Measurements from ENCODE around the gene IFIT5.
"Not testable (repeated sequence)": the region's sequence is repeated elsewhere in the genome, so short reads cannot be mapped to it uniquely, and the experiment has no call there.

Gene IFIT5

DNA sequence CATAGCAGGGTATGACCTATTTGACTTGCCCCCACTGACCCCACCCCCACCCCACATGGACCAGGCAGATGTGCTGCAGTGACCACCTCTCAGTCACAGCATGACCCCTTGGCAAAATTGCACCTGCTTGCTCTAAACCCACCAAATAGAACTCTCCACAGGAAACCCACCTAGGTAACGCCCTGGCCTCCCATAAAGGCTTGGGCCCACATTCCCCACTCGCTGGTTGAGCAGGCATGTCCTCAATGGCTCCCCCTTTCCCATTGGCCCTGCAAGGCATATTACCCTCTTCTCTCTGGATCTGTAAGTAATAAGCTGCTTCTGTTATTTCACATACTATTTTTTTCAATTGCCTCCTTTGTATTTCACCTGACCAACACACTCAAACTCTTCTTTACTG, 19.2 kb upstream of the IFIT5 start:
- no peak for DNase-seq

DNA sequence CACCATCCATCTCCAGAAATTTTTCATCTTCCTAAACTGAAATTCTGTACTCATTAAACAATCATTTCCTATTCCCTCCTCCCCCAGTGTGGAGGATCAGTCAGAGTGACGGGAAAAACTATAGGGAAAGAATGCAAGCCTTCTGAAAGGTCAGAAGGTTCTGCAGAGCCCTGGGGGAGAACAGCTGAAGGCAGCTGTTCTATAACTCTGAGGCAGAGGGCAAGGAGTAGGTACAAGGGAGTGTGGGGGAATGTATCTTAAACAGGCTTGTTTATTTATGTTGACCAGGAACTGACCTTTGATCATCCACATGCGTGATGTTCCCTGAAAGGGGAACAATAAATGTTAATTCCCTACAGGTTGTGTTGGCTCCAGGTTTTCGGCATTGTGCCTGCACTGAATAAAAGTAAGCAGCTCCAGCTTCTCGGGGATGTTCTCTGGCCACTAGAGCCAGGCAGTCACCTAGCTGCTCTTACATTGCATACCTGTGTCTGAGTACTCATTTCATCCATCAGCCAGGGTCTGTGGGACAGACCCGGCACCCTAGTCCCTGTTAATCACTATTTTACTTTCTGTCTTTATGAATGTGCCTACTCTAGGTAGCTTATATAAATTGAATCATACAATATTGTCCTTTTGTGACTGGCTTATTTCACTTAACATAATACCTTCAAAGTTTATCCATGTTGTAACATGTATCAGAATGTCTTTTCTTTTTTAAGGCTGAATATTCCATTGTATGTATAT, 16.2 kb upstream of the IFIT5 start:
- DNase-seq, result no peak

DNA sequence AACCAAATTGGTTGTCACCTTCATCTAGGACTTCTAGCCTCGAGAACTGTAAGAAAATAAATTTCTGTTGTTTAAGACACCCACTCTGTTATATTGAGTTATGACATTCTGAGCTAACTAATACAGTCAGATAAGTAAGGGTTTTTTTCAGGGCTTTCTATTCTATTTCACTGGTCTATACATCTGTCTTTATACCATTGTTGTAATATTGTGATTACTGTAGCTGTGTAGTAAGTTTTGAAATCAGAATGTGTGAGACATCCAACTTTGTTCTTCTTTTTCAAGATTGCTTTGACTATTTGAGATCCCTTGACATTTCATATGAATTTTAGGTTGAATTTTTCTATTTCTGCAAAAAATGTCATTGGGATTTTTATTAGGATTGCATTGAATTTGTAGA, 14.4 kb upstream of the IFIT5 start:
- no peak for DNase-seq

DNA sequence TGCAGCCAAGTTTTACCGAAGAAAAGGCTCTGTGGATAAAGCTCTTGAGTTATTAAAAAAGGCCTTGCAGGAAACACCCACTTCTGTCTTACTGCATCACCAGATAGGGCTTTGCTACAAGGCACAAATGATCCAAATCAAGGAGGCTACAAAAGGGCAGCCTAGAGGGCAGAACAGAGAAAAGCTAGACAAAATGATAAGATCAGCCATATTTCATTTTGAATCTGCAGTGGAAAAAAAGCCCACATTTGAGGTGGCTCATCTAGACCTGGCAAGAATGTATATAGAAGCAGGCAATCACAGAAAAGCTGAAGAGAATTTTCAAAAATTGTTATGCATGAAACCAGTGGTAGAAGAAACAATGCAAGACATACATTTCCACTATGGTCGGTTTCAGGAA, 11.3 kb upstream of the IFIT5 start:
- DNase-seq, result no peak

DNA sequence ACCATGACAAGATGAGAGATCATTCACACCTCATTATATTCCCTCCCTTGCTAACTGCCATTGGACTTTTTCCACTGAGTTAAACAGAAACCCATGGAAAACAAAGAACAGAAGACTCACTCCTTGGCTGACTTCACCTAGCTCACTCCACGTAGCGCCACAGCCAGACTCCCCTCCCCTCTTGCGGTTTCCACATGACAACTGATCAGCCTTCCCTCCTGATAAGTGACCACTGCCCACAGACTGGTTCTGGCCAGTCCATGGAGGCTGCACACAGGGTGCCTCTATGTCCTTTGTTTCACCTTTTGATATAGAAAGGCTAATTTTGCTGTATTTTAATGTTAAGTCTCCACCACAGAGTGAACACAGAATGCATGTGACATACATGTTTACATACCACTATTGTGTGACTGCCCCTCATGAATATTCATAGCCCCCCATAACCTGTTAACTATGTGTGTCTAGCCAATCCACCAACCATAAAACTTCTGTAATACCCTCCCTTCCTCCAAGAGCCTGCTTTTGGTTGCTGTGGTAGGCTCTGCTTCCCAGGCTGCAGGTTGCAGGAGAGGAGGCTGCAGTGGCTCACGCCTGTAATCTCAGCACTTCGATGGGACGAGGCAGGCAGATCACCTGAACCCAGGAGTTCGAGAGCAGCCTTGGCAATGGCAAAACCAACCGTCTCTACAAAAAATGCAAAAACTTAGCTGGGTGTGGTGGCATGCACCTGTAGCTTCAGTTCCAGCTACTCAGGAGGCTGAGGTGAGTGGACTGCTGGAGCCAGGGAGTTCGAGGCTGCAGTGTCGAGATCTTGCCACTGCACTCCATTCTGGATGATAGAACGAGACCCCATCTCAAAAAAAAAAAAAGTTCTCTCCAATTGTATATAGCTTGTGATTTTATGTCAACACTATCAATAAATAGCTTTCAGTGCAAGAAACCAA, 10.0 kb upstream of the IFIT5 start:
- DNase-seq, result no peak

DNA sequence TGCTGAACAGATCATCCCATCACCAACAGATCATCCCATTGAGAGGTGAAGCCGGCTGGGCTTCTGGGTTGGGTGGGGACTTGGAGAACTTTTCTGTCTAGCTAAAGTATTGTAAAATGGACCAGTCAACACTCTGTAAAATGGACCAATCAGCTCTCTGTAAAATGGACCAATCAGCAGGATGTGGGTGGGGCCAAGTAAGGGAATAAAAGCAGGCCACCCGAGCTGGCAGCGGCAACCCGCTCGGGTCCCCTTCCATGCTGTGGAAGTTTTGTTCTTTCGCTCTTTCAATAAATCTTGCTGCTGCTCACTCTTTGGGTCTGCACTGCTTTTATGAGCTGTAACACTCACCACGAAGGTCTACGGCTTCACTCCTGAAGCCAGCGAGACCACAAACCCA, 8.2 kb upstream of the IFIT5 start:
- not testable (repeated sequence) for DNase-seq

DNA sequence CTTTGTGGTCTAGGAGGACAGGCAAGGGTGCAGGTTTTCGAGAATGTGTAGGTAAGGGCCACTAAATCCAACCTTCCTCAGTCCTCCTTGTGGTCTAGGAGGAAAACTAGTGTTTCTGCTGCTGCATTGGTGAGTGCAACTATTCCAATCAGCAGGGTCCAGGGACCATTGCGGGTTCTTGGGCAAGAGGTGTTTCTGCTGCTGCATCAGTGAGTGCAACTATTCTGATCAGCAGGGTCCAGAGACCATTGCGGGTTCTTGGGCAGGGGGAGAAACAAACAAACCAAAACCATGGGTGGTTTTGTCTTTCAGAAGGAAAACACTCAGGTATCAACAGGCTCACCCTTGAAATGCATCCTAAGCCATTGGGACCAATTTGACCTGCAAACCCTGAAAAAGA, 6.6 kb upstream of the IFIT5 start:
- not testable (repeated sequence) for DNase-seq

DNA sequence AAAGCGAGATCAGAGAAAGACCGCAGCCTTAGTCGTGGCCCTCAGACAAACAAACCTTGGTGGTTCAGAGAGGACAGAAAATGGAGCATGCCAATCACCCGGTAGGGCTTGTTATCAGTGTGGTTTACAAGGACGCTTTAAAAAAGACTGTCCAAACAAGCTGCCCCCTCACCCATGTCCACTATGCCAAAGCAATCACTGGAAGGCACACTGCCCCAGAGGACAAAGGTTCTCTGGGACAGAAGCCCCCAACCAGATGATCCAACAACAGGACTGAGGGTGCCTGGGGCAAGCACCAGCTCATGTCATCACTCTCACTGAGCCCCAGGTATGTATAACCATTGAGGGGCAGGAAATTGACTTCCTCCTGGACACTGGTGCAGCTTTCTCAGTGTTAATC, 5.1 kb upstream of the IFIT5 start:
- not testable (repeated sequence) for DNase-seq

DNA sequence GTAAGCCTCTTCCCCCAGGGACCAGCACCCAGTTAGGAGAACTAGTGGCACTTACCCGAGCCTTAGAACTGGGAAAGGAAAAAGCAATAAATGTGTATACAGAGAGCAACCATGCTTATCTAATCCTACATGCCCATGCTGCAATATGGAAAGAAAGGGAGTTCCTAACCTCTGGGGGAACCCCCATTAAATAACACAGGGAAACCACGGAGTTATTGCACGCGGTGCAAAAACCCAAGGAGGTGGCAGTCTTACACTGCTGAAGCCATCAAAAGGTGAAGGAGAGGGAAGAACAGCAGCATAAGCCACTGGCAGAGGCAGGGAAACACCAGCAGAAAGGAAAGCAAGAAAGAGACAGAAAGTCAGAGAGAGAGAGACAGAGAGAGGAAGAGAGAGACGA, 3.8 kb upstream of the IFIT5 start:
- not testable (repeated sequence) for DNase-seq

DNA sequence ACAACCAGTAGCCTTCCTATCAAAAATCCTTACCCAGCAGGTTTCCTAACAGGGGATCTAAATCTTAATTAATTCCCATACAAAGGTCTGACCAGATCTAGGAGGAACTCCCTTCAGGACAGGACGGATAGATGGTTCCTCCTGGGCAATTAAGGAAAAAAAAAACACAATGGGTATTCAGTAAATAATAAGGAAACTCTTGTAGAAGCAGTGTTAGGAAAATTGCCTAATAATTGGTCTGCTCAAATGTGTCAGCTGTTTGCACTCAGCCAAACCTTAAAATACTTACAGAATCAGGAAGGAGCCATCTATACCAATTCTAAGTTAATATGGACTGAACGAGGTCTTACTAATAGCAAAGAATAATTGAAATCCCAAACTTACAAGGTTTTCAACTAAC, 3.2 kb upstream of the IFIT5 start:
- not testable (repeated sequence) for DNase-seq

DNA sequence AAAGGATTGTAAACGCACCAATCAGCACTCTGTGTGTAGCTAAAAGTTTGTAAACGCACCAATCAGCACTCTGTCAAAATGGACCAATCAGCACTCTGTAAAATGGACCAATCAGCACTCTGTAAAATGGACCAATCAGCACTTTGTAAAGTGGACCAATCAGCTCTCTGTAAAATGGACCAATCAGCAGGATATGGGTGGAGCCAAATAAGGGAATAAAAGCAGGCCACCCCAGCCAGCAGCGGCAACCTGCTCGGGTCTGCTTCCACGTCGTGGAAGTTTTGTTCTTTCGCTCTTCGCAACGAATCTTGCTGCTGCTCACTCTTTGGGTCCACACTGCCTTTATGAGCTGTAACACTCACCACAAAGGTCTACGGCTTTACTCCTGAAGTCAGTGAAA, 2.1 kb upstream of the IFIT5 start:
- not testable (repeated sequence) for DNase-seq

DNA sequence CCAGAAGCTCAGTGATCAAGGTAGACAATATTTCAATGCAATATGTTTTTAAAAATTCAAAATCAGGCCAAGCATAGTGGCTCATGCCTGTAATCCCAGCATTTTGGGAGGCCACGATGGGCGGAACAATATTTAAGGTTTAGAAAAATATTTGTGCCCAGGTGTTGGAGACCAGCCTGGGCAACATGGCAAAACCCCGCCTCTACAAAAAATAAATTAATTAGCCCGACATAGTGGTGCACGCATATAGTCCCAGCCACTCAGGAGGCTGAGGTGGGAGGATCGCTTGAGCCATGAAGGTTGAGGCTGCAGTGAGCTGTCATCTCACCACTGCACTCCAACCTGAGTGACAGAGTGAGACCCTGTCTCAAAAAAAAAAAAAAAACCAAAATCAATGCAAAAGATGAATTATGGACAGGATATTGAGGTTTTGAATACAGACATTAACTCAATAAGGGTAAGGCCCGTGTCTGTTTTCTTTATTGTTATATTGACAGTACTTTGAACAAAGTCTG, 913 bp upstream of the IFIT5 start:
- no peak for DNase-seq

DNA sequence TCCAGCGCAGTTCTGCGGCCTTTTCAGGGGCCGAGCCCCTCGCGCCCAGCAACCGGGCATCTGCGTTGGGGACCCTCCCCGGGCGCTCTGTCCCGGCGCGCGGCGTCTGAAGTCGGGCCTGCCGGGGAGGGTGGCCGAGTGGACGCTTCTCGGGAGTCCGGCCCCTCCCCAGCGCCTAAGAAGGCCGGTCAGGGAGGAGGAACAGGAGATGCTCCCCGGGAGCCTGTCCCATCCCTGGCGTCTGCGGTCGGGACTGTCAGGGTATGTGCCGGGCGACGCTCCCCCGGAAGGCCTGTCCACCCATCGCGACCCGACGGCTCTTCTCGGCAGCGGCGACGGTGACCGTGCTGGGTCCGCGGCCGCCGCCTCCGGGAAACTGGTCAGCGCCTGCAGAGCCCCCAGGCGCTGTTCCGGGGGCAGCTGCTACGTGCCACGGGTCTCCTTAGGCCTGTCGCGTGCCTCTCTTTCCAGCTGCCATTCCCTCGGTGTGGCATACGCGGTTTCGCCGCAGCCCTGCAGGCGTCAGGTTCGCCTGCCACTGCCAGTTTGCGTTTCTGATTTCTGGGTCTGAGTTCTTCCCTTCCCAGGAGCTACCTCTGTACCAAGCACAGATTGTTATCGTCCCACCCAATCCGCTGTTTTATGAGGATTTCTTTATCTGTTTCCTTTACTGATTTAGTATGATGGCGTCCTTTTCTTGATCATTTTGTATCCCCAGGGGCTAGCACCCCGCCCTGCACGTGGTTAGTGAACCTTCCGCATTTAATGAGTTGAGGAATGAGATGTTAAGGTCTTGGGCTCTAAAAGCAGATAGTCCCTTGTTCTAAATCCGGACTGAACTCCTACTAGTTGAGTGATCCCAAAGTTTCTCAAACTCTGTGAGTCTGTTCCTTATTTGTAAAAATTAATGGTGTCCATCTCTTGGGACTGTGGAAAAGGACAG, 782 bp downstream of the IFIT5 start:
- peak; percentile 30 for DNase-seq

DNA sequence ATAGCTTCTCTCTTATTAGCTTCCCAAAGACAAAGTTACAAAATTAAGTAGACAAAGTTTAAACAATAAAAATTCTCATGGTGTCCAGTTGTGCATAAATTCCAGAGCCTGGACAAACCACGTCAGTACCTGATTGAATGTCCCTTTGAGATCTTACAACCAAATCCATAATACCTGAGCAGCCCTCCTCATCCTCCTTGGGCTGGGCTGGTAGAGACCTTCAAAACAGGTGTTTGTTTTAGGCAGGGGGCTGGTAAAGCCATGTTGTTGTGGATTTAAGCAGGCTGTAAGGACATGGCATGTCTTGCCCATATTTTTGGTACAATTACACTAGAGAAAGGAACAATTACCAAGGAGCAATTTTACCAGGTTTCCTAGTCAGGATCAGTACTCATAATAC, 2.1 kb downstream of the IFIT5 start:
- DNase-seq, result no peak

DNA sequence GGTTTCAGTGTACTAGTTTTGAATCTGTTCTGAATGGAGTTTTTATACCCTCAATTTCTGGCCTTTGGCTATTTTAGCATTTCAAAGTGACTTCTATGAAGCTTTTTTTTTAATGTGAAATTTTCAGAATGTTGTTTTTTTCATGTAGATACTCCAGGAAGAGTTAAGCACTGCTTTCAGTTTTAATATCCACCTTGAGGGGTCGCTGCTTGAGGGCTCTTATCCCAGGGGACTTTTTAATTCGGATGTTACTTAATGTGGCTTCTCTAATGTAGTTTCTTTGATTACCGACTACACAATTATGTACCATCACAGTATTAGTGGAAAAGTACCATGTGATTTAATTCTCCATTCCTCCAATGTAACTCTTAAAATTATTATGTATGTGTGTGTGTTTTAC, 5.2 kb downstream of the IFIT5 start:
- DNase-seq, result no peak

DNA sequence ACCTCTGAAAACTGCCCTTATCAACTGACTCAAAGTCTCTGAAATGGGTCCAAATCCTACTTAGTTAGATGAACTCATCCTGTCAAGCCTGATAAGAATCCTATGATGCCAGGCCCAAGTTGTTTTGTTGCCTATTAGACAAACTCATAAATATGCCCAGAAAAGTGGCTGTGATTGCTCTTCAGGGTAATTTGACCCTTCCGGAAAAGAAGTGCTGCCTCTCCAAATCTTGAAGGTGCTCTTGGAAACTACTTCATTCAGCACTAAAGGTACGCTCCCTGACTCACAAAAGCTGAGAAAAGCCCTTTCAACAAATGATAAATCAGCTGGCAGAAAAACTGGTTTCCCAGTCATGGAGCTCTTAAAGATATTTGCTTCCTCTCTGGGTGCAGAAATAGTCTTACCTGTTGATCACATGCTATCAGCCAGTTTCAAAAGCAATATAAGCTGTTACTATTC, 6.7 kb downstream of the IFIT5 start:
- DNase-seq, result no peak

DNA sequence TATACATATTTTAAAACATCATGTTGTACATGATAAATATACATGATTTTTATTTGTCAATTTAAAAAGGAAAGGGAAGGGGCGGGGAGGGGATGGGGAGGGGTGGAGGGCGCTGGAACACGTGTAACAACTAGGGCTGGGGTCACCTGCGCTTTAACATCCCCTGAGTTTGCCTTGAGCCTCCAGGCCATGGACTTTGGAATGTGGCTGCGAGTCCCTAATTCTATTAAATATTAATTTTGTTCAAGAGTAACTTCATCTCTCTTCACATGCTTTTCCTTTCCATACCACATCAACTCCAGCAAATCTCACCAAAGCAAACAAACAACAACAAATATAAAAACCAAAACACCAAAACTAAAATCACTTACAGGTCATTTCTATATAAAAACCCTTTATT, 10.6 kb downstream of the IFIT5 start:
- no peak for DNase-seq

DNA sequence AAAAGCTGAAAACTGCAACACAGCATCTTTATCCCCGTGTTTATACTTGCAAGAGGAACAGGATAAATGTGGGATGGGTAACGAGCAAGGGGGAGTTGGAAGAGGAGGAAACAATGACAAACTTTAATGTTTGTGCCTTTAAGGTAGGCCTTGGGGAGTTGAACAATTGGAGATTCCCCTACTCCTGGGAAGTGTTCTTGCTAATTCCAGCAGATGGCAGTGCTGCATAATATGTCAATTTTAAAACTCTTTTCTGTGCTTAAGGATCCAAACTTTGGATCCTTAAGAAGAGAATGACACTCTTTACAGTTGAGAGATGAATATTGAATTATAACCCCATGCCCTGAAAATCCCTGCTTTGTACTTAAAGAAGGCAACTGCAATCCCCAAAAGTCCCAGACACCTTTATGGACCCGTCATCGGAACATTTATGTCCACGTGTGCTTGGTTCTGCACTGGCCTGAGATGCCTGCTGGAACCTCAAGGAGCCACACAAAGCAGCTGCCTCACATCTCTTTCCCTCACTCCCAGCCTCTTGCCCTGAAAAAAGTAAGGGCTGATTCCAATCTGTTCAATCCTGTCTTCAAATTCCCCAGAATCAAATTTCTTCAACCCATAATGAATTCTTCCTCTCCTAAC, 12.0 kb downstream of the IFIT5 start:
- DNase-seq, result no peak

DNA sequence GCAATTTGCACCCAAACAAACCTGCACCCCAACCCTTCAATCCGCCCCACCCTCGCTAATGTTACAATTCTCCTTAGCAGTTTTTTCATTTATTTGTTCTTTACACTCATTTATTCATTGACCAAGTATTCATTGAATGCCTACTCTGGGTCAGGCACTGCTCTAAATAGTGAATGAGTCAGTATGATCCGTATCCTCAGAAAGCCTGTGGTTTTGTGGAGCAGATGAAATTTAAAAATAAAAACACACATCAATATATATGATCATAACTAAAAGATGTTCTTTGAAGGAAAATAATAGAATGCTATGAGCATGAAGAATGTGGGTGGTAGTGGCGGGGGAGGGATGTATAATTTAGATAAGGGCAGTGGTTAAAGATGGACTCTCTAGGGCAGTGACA, 13.3 kb downstream of the IFIT5 start:
- DNase-seq, result no peak

DNA sequence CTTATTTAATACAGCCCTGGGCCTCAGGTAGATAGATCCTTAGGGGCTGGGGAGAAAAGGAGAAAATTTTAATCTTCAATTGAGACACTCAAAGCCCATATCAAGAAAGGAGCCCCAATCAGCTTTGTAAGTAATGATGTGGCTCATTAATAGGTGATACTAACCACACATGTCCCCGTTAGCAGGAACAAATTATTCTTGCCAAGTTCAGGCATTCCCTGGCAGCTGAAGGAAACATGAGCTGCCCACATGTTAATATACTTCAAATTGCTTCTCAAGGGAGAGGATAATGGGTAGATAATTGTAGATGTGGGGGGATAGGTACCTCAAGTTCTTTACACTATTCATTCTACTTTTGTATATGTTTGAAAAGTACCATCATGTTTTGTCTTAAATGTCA, 14.5 kb downstream of the IFIT5 start:
- no peak for DNase-seq

DNA sequence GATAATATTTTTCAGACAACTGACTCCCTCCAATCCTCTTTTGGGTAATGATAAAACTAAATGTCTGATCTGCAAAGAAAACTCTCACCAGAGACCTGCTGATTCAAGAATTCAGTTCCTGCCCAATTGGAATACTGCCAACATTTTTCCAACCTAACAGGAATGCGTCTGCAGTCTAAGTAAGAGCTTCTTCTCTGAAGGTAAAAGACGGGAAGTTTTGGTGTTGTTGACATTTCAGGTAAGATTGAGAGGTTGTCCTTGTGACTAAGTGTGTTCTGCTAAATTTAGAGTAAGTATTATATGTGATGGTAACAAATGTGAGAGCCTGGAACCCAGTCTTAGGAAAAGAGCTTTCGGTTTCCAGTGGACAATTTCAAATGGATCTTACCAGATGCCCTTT, 17.6 kb downstream of the IFIT5 start:
- DNase-seq, result no peak

DNA sequence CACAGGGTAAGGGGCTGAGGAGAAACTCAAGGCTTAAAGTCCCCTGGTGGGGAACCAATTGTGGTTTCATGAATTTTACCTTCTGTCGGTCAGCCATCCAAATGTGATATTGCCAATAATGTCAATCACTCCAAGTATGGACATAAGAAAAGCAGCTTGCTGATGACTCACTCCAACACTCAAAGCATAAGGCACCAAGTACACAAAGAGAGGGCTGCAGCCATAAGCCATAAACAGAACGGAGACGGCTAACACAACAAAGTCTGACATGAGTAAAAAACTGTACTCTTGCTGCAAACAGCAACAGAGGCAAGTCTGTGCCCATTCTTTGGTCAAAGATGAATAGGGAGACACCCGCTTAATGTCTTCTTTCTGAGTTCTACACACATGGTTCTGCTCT, 24.2 kb downstream of the IFIT5 start:
- no peak for DNase-seq

Data from activated effector memory CD4-positive, alpha-beta T cell treated with Interleukin-2 at 50 U/mL for 16 hours (primary cell).